Mesendoderm (in vitro differentiated cells): ENCODE data around the gene ASTN1.

Experiments used
- DNase-seq: peaks from one replicate; pipeline ENCODE4 v3.0.0; 2013
- H2AK5ac ChIP-seq: 2 replicates; pipeline ENCODE4 v1.6.1; 2013; ENCODE audit warnings: low read length, inconsistent platforms
- H2BK120ac ChIP-seq: 2 replicates; pipeline ENCODE4 v1.6.1; 2013; ENCODE audit warnings: low read depth, mild to moderate bottlenecking, low read length, moderate library complexity, mixed read lengths
- H2BK15ac ChIP-seq: replicated peaks from 2 replicates; pipeline ENCODE4 v1.6.1; 2013; ENCODE audit warnings: low read depth, mild to moderate bottlenecking, moderate library complexity
- H2BK5ac ChIP-seq: 2 replicates; pipeline ENCODE4 v1.6.1; 2013; ENCODE audit warnings: low read length, inconsistent platforms
- H3K18ac ChIP-seq: 2 replicates; pipeline ENCODE4 v1.6.1; 2013; ENCODE audit warnings: mild to moderate bottlenecking, low read length, mixed read lengths
- H3K23ac ChIP-seq: one replicate; pipeline ENCODE4 v1.6.1; 2013; ENCODE audit warnings: low read length
- H3K27ac ChIP-seq: 2 replicates; pipeline ENCODE4 v1.5.1; 2013; ENCODE audit warnings: low read depth, mild to moderate bottlenecking, inconsistent platforms, low read length, moderate library complexity
- H3K27me3 ChIP-seq: 2 replicates; pipeline ENCODE4 v1.6.1; 2013; ENCODE audit warnings: low read length, control low read depth, mild to moderate bottlenecking, inconsistent platforms; ENCODE audit not compliant: insufficient read depth, poor library complexity
- H3K36me3 ChIP-seq: 2 replicates; pipeline ENCODE4 v1.6.1; 2013; ENCODE audit warnings: low read length, inconsistent platforms; ENCODE audit not compliant: control insufficient read depth, insufficient read depth
- H3K4ac ChIP-seq: one replicate; pipeline ENCODE4 v1.6.1; 2013; ENCODE audit warnings: low read depth, mild to moderate bottlenecking, low read length, moderate library complexity
- H3K4me1 ChIP-seq: 2 replicates; pipeline ENCODE4 v1.6.1; 2013; ENCODE audit warnings: low read depth, low read length, inconsistent platforms; ENCODE audit not compliant: control insufficient read depth
- H3K4me2 ChIP-seq: 2 replicates; pipeline ENCODE4 v1.6.1; 2013; ENCODE audit warnings: low read length
- H3K4me3 ChIP-seq: 2 replicates; pipeline ENCODE4 v1.5.1; 2013; ENCODE audit warnings: mild to moderate bottlenecking, low read length
- H3K56ac ChIP-seq: one replicate; pipeline ENCODE4 v1.6.1; 2013; ENCODE audit warnings: low read length
- H3K79me1 ChIP-seq: 2 replicates; pipeline ENCODE4 v1.6.1; 2013; ENCODE audit warnings: low read length, inconsistent platforms
- H3K79me2 ChIP-seq: 2 replicates; pipeline ENCODE4 v1.6.1; 2013; ENCODE audit warnings: mild to moderate bottlenecking, low read length; ENCODE audit not compliant: control insufficient read depth, insufficient read depth
- H3K9ac ChIP-seq: 2 replicates; pipeline ENCODE4 v1.6.1; 2013; ENCODE audit warnings: low read length, inconsistent platforms
- H4K5ac ChIP-seq: one replicate; pipeline ENCODE4 v1.6.1; 2013; ENCODE audit warnings: low read length
- H4K8ac ChIP-seq: one replicate; pipeline ENCODE4 v1.6.1; 2013; ENCODE audit warnings: low read depth, mild to moderate bottlenecking, control low read depth, low read length, moderate library complexity
- WGBS: extraction: QIAGEN DNeasy Blood & Tissue Kit; methylation state at CpG from one replicate; pipeline ENCODE4 v1.1.7; 2013; ENCODE audit warnings: low lambda C conversion rate, missing lambda C conversion rate; ENCODE audit not compliant: insufficient coverage; ENCODE audit errors: extremely low coverage; 5-methylcytosine and 5-hydroxymethylcytosine counted together

Gene ASTN1

GRCh38 chr1:177181631-177182291 is 17.2 kb upstream of the ASTN1 start:
- Histone ChIP-seq H3K9ac (peak overlapping the region; percentile 8), H2BK15ac (no peak overlapping the region), H3K56ac (peak overlapping the region; percentile 73), H3K4me1 (peaks cover 4% of the 10 kb centered on the region), H3K27me3 (peaks cover 5% of the 10 kb centered on the region), H3K4me2 (peak overlapping the region; percentile 58), H3K27ac (no peak overlapping the region), H3K36me3 (no peaks in the 10 kb centered on the region), H3K79me2 (no peaks in the 10 kb centered on the region), H3K18ac (no peak overlapping the region), H4K5ac (no peak overlapping the region), H2BK5ac (no peak overlapping the region), H3K23ac (no peak overlapping the region), H3K4me3 (no peak overlapping the region), H2AK5ac (no peak overlapping the region), H2BK120ac (no peak overlapping the region), H3K4ac (no peak overlapping the region), H4K8ac (no peak overlapping the region), H3K79me1 (no peaks in the 10 kb centered on the region)
- WGBS = no CpG with 5 or more reads among the region's 32 CpGs
- peak; percentile 97 for DNase-seq

- H3K4ac ChIP-seq = no peak overlapping the region
- H2BK5ac ChIP-seq = no peak overlapping the region
- H3K4me1 ChIP-seq = peaks cover 4% of the 10 kb centered on the region
- H3K27ac ChIP-seq = no peak overlapping the region
- H2BK15ac ChIP-seq = no peak overlapping the region
- peak; percentile 18 for DNase-seq
- no peak overlapping the region for H2BK120ac ChIP-seq
- no peaks in the 10 kb centered on the region for H3K36me3 ChIP-seq
- H3K18ac ChIP-seq = no peak overlapping the region
- peak overlapping the region; percentile 8 for H3K9ac ChIP-seq
- no peak overlapping the region for H4K5ac ChIP-seq
- no peak overlapping the region for H4K8ac ChIP-seq
- H3K4me3 ChIP-seq = no peak overlapping the region
- no peaks in the 10 kb centered on the region for H3K79me1 ChIP-seq
- no peak overlapping the region for H3K23ac ChIP-seq
- no CpG with 5 or more reads among the region's 13 CpGs for WGBS
- no peak overlapping the region for H2AK5ac ChIP-seq
- H3K27me3 ChIP-seq = peaks cover 5% of the 10 kb centered on the region
- H3K4me2 ChIP-seq = peak overlapping the region; percentile 58
- no peaks in the 10 kb centered on the region for H3K79me2 ChIP-seq
- peak overlapping the region; percentile 73 for H3K56ac ChIP-seq
Measured at GRCh38 chr1:177181280-177181630, 16.7 kb upstream of the ASTN1 start.

- Histone ChIP-seq H2BK15ac (no peak overlapping the region), H3K9ac (no peak overlapping the region), H3K4ac (no peak overlapping the region), H3K23ac (no peak overlapping the region), H2BK120ac (no peak overlapping the region), H3K4me1 (no peaks in the 10 kb centered on the region), H3K27ac (no peak overlapping the region), H3K56ac (no peak overlapping the region), H3K79me1 (no peaks in the 10 kb centered on the region), H4K8ac (no peak overlapping the region), H2AK5ac (no peak overlapping the region), H3K18ac (no peak overlapping the region), H3K36me3 (no peaks in the 10 kb centered on the region), H2BK5ac (no peak overlapping the region), H3K4me3 (no peak overlapping the region), H4K5ac (no peak overlapping the region), H3K79me2 (no peaks in the 10 kb centered on the region), H3K4me2 (no peak overlapping the region), H3K27me3 (peaks cover 21% of the 10 kb centered on the region)
- no CpG with 5 or more reads among the region's 6 CpGs for WGBS
- no peak for DNase-seq
Measured at GRCh38 chr1:177174921-177175634, 10.6 kb upstream of the ASTN1 start.

DNA sequence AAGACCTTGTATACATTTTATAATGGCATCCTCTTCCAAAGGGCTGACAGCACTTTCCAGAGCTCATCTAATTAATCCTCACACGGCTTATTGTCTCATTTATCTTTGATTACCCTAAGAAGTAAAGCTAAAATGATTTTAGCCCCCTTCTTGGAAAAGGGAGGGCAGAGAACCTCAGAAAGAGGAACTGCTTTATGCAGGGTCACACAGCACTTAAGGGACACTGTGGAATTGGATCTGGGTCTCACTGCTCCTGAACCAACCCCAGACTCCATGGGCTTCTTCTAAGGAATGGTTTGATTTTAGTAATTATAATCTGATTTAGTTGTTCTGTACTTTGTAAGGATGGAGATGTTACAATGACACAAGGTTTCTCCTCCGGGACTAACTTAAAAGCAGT is 9.5 kb upstream of the ASTN1 start:
- H3K56ac ChIP-seq = no peak overlapping the region
- no peak overlapping the region for H3K4me2 ChIP-seq
- H3K4me1 ChIP-seq = no peaks in the 10 kb centered on the region

GRCh38 chr1:177172866-177173265 is 8.4 kb upstream of the ASTN1 start:
- no peak overlapping the region for H2AK5ac ChIP-seq
- peaks cover 22% of the 10 kb centered on the region for H3K27me3 ChIP-seq
- no peak overlapping the region for H2BK5ac ChIP-seq
- no peak for DNase-seq
- H2BK120ac ChIP-seq = no peak overlapping the region
- H3K4me3 ChIP-seq = no peak overlapping the region
- no peak overlapping the region for H3K9ac ChIP-seq
- no peaks in the 10 kb centered on the region for H3K36me3 ChIP-seq
- no peak overlapping the region for H2BK15ac ChIP-seq
- no peak overlapping the region for H4K8ac ChIP-seq
- H3K56ac ChIP-seq = no peak overlapping the region
- no peaks in the 10 kb centered on the region for H3K79me2 ChIP-seq
- H3K79me1 ChIP-seq = no peaks in the 10 kb centered on the region
- no peak overlapping the region for H3K4me2 ChIP-seq
- WGBS = no CpG with 5 or more reads among the region's 3 CpGs
- H4K5ac ChIP-seq = no peak overlapping the region
- no peak overlapping the region for H3K18ac ChIP-seq
- no peak overlapping the region for H3K4ac ChIP-seq
- no peaks in the 10 kb centered on the region for H3K4me1 ChIP-seq
- no peak overlapping the region for H3K23ac ChIP-seq
- H3K27ac ChIP-seq = no peak overlapping the region

More for the DNA sequence above, 9.5 kb upstream of the ASTN1 start:
- no peak overlapping the region for H3K4me3 ChIP-seq
- H3K27me3 ChIP-seq = peaks cover 22% of the 10 kb centered on the region
- H2BK120ac ChIP-seq = no peak overlapping the region
- no peak overlapping the region for H2AK5ac ChIP-seq
- no peaks in the 10 kb centered on the region for H3K79me1 ChIP-seq
- H2BK5ac ChIP-seq = no peak overlapping the region
- no CpG with 5 or more reads among the region's 2 CpGs for WGBS
- H3K23ac ChIP-seq = no peak overlapping the region
- no peak overlapping the region for H3K9ac ChIP-seq
- H3K4ac ChIP-seq = no peak overlapping the region
- no peak for DNase-seq
- H3K36me3 ChIP-seq = no peaks in the 10 kb centered on the region
- no peak overlapping the region for H2BK15ac ChIP-seq
- H4K5ac ChIP-seq = no peak overlapping the region
- H3K27ac ChIP-seq = no peak overlapping the region
- H3K18ac ChIP-seq = no peak overlapping the region
- no peak overlapping the region for H4K8ac ChIP-seq
- H3K79me2 ChIP-seq = no peaks in the 10 kb centered on the region
